Astrocyte of the cerebellum (primary cell): ENCODE results near the gene ARHGEF17.
A peak's percentile ranks its signal among the peaks of the same experiment; 100 is the strongest.

Experiments
- DNase-seq: peaks from one replicate; pipeline ENCODE4 v3.0.0-alpha.2; 2011; ENCODE audit warnings: low read depth
- H3K4me3 ChIP-seq: 2 replicates; pipeline ENCODE4 v1.5.1; 2011; ENCODE audit warnings: mild to moderate bottlenecking, low read depth, low read length, moderate library complexity
- CTCF ChIP-seq: IDR thresholded peaks from 2 replicates; pipeline ENCODE4 v1.5.1; 2012; ENCODE audit warnings: low read length, low read depth, moderate library complexity, mild to moderate bottlenecking; ENCODE audit errors: missing control alignments
- in situ Hi-C: cut with HindIII; loops from 2 replicates; pipeline ENCODE4 v1.10.0; 2017; ENCODE audit warnings: low sequenced_read_pairs

ARHGEF17 gene

DNA sequence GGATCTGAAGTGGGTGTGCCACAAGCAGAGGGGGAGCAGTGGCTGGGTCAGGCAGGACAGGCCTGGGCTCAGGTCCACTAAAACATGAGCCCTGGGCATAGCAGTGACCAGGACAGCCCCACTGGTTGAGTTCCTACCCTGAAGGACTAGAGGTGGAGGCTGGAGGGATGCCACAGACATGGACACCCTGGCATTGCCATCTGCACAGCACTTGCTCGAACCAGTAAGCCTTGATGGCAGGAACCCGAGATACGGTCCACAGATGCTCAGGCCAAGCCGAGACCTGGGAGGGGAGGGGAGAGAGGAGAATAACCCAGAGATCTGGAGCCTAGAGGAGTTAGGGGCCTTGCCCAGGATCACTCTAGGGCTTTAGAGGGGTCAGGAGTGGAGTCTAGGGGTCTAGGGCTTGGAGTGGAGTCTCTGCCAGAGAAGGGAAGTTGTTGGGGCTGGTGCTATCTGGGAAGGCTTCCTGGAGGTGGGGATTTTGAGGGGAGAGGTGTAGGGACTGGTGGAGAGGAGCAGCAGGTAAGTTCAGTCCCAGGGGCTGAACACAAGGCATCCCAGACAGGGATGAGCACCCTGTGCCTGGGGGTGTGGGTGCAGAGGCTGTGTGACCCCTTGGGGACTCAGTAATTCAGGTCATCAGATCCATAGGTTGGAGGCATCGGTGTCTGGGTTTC is 37.5 kb downstream of the ARHGEF17 start:
- no peak for TF ChIP-seq CTCF
- in situ Hi-C loops, result no loop called here
- no peak overlapping the region for H3K4me3 ChIP-seq
- no peak for DNase-seq

DNA sequence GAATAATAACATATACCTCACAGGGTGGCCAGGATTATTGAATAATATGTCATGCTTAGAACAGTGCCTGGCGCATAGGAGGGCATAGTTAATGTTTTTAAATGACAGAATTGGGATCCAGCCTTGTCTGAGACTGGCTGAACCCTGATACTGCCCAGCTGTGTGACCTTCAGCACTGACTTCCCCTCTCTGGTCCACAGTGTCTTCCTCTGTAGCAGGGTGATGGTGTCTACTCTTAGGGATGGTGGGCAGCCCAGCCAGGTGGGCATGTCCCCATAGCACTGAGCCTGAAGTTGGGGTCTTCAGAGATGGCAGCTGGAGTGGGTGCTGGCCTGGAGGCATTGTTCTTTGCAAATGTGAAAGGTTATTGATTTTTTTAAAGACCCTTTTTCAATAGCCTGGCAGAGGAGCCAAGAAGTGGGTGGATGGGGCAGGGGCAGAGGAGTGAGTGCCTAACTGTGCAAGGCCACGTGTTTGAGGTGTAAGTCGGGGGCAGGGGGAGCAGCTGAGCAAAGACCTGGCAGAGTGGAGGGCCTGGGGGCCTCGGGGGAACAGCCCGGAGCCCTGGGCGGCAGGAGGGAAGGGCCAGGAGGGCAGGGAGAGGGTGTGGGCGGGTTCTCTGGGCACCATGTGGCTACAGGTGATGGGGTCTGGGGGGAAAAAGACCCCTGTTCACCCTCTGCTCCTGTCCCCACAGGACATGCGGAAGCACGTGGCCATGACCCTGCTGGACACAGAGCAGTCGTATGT is 38.3 kb downstream of the ARHGEF17 start:
- no peak for DNase-seq
- no peak overlapping the region for H3K4me3 ChIP-seq
- TF ChIP-seq CTCF, result no peak
- in situ Hi-C loops, result no loop called here

DNA sequence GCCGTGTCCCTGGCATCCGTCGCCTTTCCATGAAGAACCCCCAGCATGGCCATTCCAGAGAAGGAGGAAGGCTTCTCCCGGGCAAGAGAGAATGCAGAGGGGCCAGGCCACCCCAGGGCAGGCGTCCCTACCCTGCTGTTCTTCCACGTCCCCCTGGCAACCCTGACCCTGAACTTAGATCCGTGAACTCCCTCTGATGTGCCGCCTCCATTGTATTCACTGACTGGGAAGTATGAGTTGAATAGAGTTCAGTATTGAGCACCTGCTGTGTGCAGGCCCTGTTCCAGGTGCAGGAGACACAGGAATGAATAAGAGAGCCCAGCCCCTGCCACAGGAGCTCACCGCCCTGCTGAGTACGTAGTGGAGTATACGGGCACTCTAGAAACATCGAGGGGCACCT is 39.0 kb downstream of the ARHGEF17 start:
- DNase-seq, result no peak
- no peak overlapping the region for H3K4me3 ChIP-seq
- in situ Hi-C loops, result no loop called here
- TF ChIP-seq CTCF, result no peak

DNA sequence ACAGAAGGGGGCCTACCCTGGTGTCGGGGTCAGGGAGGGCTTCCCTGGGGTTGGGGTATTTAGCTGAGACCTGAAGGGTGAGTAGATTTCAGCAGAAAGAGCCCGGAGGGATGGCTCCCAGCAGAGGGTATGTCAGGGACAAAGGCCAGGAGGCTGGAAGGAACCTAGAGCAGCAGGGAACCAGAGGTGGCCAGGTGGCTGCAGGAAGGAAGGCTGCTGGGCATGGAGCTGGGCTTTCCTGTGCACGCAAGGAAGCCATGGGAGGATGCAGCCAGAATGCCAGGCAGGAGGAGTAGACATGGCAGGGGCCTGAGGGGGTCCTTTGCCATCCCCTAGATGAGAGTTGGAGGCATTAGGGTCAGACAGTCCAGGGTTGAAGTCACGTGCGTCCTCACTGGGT is 40.8 kb downstream of the ARHGEF17 start:
- in situ Hi-C loops, result no loop called here
- no peak overlapping the region for H3K4me3 ChIP-seq
- no peak for TF ChIP-seq CTCF
- no peak for DNase-seq

GRCh38 chr11:73349633-73350032 is 41.6 kb downstream of the ARHGEF17 start:
- no peak overlapping the region for H3K4me3 ChIP-seq
- no peak for DNase-seq
- in situ Hi-C loops, result no loop called here
- no peak for TF ChIP-seq CTCF

DNA sequence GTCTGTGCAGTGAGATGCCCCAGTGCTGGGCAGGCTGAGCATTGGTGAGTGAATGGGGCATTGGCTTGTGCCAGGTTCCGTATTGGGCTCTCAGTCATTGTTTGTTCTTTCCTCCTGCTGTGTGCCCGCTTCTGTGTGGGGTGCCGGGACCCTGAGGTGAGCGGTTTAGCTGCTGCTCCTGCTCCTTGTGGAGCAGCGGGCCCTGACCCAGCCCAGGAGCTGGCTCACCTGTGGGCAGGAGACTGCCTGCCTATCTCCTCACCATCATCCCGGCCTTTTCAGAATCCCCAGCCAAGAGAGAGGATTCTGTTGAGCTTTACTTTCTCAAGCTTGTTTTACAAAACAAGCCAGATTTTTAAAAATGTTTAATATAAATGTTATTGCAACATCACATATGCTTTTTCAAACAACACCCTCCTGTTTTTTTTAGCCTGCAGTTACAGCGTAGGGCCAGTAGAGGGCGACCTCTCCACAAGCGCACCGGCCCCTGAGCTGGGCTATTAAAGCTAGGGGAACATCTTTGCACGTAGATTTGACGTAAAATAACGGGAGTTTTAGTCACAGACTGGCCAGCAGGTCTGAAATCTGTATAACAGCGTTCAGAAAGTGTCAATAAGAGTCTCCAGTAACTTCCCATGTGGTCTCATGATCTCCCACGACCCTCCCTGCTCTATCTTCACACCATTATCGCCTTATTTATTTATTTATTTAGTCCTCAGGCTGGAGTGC is 43.0 kb downstream of the ARHGEF17 start:
- in situ Hi-C loops, result no loop called here
- DNase-seq, result peak; percentile 60
- H3K4me3 ChIP-seq, result no peak overlapping the region
- TF ChIP-seq CTCF, result peak; percentile 99
